ENCODE results near the gene CRHR2.

GRCh38 chr7:30633223-30633622 is 49.0 kb downstream of the CRHR2 start:
- TF ChIP-seq, protein P1, sequence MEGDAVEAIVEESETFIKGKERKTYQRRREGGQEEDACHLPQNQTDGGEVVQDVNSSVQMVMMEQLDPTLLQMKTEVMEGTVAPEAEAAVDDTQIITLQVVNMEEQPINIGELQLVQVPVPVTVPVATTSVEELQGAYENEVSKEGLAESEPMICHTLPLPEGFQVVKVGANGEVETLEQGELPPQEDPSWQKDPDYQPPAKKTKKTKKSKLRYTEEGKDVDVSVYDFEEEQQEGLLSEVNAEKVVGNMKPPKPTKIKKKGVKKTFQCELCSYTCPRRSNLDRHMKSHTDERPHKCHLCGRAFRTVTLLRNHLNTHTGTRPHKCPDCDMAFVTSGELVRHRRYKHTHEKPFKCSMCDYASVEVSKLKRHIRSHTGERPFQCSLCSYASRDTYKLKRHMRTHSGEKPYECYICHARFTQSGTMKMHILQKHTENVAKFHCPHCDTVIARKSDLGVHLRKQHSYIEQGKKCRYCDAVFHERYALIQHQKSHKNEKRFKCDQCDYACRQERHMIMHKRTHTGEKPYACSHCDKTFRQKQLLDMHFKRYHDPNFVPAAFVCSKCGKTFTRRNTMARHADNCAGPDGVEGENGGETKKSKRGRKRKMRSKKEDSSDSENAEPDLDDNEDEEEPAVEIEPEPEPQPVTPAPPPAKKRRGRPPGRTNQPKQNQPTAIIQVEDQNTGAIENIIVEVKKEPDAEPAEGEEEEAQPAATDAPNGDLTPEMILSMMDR (IDR thresholded peaks at IDR 0.05), result no peak
- TF ChIP-seq POLR2A (IDR thresholded peaks at IDR 0.05), result no peak
